Stimulated activated CD4-positive, alpha-beta T cell treated with anti-CD3 and anti-CD28 coated beads, Interleukin-4, amount 100 ng/mL, for 1 hour (primary cell): Measurements from ENCODE around the gene TARS1.

Experiments used
- DNase-seq: peaks from one replicate; pipeline ENCODE4 v3.0.0-alpha.2; 2020

Gene TARS1

GRCh38 chr5:33441241-33442177 lies 744 bp downstream of the TARS1 start:
- DNase-seq = peak; percentile 28

DNA sequence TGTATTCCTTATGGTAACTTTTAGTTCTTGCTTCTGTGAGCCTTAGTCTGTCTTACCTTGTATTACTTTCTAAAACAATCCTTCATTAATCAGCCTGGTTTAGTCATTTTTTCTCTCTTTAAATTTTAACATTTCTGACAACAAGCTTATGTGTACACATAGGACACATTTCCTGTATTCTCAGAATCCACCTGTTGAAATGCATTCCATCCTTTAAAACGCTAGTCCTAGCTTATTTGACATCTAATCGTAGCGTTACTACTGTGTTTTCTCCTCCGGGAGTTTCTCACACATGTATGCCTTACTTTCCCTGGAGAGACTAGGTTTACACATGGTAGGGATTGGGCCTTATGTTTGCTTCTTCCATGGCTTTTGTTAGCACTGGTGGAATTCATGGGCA lies 3.8 kb downstream of the TARS1 start:
- DNase-seq = no peak

DNA sequence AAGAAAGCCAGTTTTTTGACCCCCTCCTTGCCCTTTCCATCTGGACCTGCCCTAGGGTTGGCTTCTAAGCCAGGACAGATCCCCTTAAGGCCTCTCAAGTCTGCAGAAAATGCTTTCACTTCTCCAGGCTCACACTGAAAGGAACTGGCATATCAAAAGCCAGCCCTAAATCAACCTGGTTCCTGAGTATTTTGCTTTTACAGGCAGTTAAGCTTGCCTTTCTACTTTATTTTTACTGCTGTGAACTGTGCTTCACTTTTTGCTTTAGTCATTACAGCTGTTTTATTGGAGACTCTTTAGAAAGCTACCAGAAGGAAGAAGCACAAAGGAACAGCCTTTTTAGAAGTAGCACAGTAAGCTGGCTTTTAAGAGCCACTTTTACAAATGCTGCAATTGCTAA lies 5.0 kb downstream of the TARS1 start:
- DNase-seq = no peak

GRCh38 chr5:33448118-33448517 lies 7.4 kb downstream of the TARS1 start:
- DNase-seq = no peak

DNA sequence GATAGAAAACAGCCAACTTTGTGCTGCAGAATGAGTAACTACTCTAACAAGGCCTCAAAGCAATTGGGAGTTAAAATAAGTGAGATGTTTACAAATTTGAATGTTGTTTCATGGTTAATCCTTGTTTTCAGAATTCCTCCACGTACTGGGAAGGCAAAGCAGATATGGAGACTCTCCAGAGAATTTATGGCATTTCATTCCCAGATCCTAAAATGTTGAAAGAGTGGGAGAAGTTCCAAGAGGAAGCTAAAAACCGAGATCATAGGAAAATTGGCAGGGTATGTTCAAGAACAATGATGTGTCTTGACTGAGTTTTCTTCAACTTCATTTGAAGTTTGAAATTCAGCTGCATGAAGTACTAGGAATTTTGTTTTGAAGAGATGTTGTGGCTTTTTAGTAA lies 16.4 kb downstream of the TARS1 start:
- DNase-seq = no peak

GRCh38 chr5:33457817-33458216 lies 17.1 kb downstream of the TARS1 start:
- DNase-seq = no peak

GRCh38 chr5:33460210-33460609 lies 19.4 kb downstream of the TARS1 start:
- no peak for DNase-seq

DNA sequence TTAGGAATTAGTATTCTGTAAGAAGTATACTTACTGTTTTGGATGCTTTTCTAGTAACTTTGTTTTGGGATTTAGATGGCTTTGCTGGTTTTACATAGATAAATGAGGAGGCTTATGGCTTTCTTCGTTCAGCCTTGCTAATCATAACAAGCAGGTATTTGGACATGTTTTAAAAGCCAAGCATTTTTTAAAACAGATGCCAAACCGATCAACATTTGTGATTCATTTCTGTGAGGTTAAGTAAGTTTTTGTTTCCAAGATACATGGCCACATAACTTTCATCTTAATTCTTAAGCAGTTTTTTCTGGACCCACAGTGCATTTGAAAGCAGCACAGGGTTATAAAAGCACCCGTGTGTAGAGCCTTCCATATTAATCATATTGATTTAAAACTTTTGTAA lies 21.7 kb downstream of the TARS1 start:
- no peak for DNase-seq

DNA sequence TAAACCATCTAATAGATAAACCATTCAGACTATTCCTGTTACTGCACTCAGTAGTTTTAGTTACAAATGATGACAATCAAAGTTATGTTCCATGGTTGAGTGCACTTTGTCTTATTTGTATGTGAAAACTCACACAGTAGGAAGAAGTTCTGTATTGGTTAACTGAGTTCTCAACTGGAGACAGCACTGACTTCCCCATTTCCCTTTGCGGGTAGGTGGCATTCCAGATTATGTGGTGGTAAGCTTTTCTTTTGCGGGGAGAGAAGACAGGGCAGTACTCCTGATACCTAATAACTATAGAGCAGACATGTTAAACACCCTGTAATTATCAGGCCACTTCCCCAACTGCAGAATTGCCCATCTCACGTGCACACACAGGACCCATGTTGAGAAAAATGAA lies 24.4 kb downstream of the TARS1 start:
- no peak for DNase-seq

GRCh38 chr5:33468775-33469435 lies 28.1 kb downstream of the TARS1 start:
- no peak for DNase-seq

DNA sequence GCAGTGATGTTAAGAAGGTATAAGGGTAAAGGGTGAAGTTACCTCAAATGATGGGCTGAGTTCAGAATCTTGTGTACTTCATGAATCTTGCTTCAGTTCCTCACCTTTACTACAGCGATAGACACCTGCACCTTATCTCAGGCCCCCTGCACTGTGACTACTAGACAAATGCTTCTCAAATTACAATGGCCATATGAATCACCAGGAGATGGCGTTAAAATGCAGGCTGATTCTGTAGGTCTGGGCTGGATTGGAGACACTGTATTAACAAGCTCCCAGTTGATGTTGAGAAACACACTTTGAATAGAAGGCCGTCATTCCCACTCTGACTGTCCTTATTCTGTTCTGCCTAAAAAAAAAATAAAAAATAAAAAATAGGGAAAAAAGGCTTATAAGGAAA lies 29.8 kb downstream of the TARS1 start:
- no peak for DNase-seq

- no peak for DNase-seq
These were observed 32.1 kb downstream of the TARS1 start for GRCh38 chr5:33472805-33473409.

DNA sequence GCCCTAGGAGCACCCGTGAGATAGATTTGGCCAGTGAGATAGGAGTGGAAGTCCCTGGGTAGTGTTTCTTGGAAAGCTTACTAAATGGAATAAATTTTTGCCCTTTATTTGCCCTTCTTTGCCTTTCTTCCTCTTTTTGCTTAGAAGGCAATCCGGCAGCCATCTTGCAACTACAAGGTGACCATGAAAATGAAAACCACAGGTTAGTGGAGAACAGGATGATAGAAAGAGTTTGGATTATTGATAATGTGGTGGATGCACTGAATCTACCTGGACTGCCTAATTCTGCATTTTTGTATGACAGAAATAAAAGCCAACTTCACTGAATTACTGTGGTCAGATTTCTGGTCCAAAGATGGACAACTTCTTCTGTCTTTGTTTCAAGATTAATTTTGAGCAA lies 33.2 kb downstream of the TARS1 start:
- DNase-seq = no peak

DNA sequence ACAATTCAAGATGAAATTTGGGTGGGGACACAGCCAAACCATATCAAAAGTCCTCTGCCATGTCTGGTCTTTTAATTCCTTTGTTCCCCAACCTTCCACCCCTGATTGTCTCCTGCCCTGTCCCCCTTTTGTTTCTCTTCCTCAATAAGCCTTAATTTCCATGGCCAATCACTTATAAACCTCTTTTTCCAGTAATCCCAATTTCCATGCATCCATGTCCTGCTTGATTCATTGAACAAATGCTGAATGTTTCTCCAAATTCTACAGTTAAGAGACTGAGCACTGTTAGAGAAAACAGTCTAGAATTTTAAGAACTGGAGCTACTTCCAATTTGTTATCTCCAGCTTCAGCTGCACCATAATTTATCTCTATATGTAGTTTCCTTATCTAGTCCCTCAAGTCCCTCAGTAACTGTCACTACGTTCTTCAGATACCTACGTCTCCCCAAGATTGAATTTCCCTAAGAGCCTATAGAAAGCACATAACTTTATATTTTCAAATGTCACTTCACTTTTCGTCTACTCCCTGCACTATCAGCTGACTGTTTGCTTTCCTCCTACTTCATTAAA lies 34.2 kb downstream of the TARS1 start:
- DNase-seq = no peak

DNA sequence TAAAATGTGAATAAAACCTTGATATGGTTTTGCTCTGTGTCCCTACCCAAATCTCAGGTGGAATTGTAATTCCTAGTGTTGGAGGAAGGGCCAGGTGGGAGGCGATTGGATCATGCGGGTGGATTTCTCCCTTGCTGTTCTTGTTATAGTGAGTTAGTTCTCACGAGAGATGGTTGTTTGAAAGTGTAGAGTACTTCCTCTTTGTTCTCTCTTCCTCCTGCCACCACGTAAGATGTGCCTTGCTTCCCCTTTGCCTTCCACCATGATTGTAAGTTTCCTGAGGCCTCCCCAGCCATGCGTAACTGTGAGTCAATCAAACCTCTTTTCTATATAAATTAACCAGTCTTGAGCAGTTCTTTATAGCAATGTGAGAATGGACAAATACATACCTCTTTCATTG lies 34.9 kb downstream of the TARS1 start:
- no peak for DNase-seq

DNA sequence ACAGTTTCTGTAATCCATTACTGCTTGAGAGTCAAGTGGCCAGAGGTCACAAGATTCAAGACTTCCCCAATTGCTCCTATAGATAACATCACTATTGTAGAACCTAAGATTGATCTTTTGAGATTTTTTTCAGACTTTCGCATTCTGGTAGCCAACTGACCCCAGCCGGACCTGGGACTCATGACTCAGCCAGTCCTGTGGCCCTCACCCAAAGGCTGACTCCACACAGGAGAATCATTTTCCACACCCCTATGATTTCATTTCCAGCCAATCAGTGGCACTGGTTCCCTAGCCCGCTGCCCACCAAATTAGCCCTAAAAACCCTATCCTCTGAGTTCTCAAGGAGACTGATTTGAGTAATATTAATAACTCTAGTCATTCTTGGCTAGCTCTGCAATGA lies 36.2 kb downstream of the TARS1 start:
- no peak for DNase-seq

- DNase-seq = no peak
These were observed 37.1 kb downstream of the TARS1 start for GRCh38 chr5:33477816-33478215.

DNA sequence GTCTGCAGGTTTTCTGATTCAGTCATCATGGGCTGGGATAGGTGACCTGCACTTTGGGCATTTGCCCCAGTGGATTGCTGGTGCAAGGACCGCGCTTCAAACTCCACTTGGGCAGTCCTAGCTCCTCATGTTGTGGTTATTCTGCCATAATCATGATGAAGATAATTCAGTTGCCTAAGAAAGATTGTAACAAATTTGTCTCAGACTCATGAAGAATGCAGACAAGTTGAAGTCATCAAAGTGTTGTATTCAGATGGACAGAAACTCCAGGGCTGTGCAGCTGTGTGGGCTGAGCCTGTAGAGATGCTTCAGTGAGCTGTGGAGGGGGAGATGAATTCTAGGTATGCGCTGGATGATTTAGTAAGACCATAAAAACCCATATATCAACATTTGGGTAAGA lies 38.5 kb downstream of the TARS1 start:
- no peak for DNase-seq

GRCh38 chr5:33480876-33481275 lies 40.1 kb downstream of the TARS1 start:
- DNase-seq = no peak

GRCh38 chr5:33482335-33482734 lies 41.6 kb downstream of the TARS1 start:
- no peak for DNase-seq

- no peak for DNase-seq
These were observed 46.5 kb downstream of the TARS1 start for GRCh38 chr5:33487236-33487635.

DNA sequence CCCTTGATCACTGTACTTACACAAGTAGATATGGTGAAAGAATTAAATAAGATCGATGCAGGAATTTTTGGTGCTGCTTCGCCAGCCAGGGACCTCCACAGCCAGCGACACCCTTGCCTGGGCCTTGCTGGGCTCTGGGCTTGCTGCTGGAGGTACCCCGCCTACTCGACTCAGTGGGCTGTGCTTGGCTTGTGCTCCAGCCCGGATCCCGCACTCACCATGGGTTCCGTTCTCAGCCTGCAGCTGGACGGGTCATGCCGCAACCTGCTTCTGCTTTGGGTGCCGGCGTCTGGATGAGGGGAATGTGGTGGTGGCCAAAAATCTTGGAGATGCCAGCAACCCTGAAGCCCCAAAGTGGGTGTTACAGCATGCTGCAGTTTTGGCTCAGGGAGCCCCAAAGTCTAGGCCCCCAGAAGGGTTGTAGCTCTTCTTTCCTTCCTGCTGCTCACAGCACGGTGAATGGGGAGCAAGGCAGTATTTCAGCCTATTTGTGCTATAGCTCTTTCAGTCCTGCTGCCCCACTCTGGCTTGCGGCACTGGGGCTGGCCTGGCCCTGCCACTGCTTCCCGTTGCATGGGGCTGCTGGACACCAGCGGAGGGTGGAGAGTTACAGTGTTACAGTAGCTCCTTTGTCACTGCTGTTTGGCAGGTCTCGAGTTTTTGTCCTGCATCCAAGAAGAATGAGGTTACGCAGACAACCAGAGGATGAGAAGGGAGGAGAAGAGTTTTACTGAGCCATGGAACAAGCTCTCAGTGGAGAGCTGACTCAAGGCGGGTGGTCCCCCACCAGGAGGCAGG lies 48.0 kb downstream of the TARS1 start:
- no peak for DNase-seq
